BLaER1 treated with 17β-estradiol and CSF1 and Interleukin-3, amounts not matched to agents 10 nM and 100 nM (cell line): ENCODE measurements around the gene ATXN7.

Source experiments
- H3K27ac ChIP-seq, 11 experiments: shearing (Covaris generic); formaldehyde crosslinking; 2 replicates each; pipeline ENCODE4 v1.8.1; 2022
- H3K27me3 ChIP-seq, 11 experiments: shearing (Covaris generic); formaldehyde crosslinking; 2 replicates each; pipeline ENCODE4 v1.8.1; 2022
- H3K36me3 ChIP-seq, 11 experiments: shearing (Covaris generic); formaldehyde crosslinking; 2 replicates each; pipeline ENCODE4 v1.8.1; 2022
- H3K4me1 ChIP-seq, 10 experiments: shearing (Covaris generic); formaldehyde crosslinking; 2 replicates each; pipeline ENCODE4 v1.8.1; 2022
- H3K4me2 ChIP-seq, 11 experiments: shearing (Covaris generic); formaldehyde crosslinking; 2 replicates each; pipeline ENCODE4 v1.8.1; 2022
- H3K4me3 ChIP-seq, 10 experiments: shearing (Covaris generic); formaldehyde crosslinking; 2 replicates each; pipeline ENCODE4 v1.8.1; 2022
- H3K9ac ChIP-seq, 11 experiments: shearing (Covaris generic); formaldehyde crosslinking; 2 replicates each; pipeline ENCODE4 v1.8.1; 2022
- H3K9me3 ChIP-seq, 11 experiments: shearing (Covaris generic); formaldehyde crosslinking; replicated peaks in 1 of 11; 2 replicates each; pipeline ENCODE4 v1.8.1; 2022
- H4K20me1 ChIP-seq, 11 experiments: shearing (Covaris generic); formaldehyde crosslinking; 2 replicates each; pipeline ENCODE4 v1.8.1; 2022
- Cebpa-rat ChIP-seq, 11 experiments: shearing (Covaris generic); IDR thresholded peaks; 2 replicates each; pipeline ENCODE4 v1.8.1; 2022

ATXN7 gene

DNA sequence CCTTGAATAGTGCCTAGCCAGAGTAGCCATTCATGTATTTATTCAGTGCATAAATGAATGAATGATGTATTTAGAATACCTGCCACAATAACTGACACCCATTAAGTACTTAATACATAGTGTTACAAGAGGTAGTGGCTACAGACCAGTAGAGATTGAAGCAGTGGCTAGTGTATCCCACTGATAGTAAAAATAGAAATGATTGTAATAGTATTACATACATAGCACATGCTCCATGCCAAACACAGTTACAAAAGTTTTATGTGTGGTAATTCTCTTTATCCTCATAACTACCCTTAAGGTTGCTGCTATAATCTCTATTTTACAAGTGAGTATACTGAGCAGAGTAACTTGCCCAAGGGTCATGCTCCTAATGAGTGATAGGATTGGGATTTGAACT is 78.9 kb downstream of the ATXN7 start:
- no peak overlapping the region for H3K4me3 ChIP-seq
- peaks cover 10 to 45% (median 23%) of the 10 kb centered on the region in 10 experiments for H3K4me1 ChIP-seq
- H3K27ac ChIP-seq = no peak overlapping the region
- TF ChIP-seq Cebpa-rat (IDR thresholded peaks at IDR 0.05) = no peak
- H3K9me3 ChIP-seq = no peaks in the 10 kb centered on the region
- no peaks in the 10 kb centered on the region for H3K27me3 ChIP-seq
- peaks cover 35 to 100% (median 88%) of the 10 kb centered on the region in 11 experiments; a peak in 21 of 22 replicates for H4K20me1 ChIP-seq
- H3K4me2 ChIP-seq = no peak overlapping the region
- H3K9ac ChIP-seq = no peak overlapping the region
- H3K36me3 ChIP-seq = peaks cover 57 to 98% (median 77%) of the 10 kb centered on the region in 11 experiments

DNA sequence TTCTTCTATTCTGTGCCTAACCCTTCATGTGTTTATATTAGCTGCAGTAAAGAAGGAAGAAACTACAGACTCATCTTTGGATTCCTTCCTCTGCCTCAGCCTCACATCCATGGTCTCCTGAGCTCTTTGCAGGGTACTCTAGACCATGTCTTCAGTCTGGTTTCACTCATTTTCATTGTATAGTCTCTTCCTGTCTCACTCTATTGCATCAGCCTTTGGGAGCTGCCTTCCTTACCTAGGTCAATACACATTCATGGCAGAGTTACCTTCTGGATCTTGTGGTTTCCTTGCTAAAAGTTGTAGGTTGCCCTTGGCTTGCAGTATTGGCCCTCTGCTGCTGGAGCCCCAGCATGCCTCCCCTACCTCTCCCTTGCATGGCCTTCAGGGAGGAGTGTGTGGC is 80.0 kb downstream of the ATXN7 start:
- Histone ChIP-seq H3K27me3 (no peaks in the 10 kb centered on the region), H3K4me2 (no peak overlapping the region), H3K4me3 (no peak overlapping the region), H3K9me3 (no peaks in the 10 kb centered on the region), H4K20me1 (peaks cover 41 to 100% (median 88%) of the 10 kb centered on the region in 11 experiments; a peak in 21 of 22 replicates), H3K9ac (no peak overlapping the region), H3K27ac (no peak overlapping the region), H3K4me1 (peaks cover 3 to 38% (median 13%) of the 10 kb centered on the region in 10 experiments; a peak in 14 of 20 replicates), H3K36me3 (peaks cover 58 to 98% (median 77%) of the 10 kb centered on the region in 11 experiments)
- no peak for TF ChIP-seq Cebpa-rat (IDR thresholded peaks at IDR 0.05)

DNA sequence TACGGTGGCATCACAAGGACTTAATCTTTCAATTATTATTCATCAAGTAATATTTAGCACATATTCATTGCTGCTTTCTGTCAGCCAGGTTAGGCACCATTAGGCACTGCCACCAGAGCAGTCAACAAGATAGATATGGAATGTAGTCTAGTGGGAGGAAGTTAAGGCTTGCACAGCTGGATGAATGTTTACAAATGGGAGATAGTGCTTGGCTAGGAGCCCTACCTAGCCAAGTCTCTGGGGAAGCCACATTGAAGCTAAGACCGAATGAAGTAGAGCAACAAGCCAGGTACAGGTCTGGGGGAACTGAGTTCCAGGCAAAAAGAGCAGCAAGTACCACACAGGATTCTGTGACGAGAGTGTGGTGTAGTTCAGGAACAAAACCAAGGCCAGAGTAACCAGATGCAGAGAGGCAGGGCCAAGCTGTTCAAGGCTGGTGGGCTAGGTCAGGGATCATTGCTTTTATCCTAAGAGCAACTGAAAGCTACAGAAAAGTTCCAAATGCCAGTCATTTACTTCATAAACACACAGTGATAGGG is 82.0 kb downstream of the ATXN7 start:
- H3K9me3 ChIP-seq = no peaks in the 10 kb centered on the region
- 0 out of 22 replicates have a peak overlapping the region, but pooled peaks of 1 of the 11 experiments have one; percentile 12 for H3K27ac ChIP-seq
- H3K9ac ChIP-seq = no peak overlapping the region
- no peak overlapping the region for H3K4me3 ChIP-seq
- H4K20me1 ChIP-seq = peaks cover 44 to 100% (median 92%) of the 10 kb centered on the region in 11 experiments; a peak in 21 of 22 replicates
- H3K4me2 ChIP-seq = peak overlapping the region in 2 of 11 experiments; percentile 11 to 16; a peak in 3 of 22 replicates
- H3K4me1 ChIP-seq = peaks cover 0 to 24% (median 6%) of the 10 kb centered on the region in 10 experiments; a peak in 7 of 20 replicates
- no peak for TF ChIP-seq Cebpa-rat (IDR thresholded peaks at IDR 0.05)
- H3K27me3 ChIP-seq = no peaks in the 10 kb centered on the region
- H3K36me3 ChIP-seq = peaks cover 39 to 95% (median 67%) of the 10 kb centered on the region in 11 experiments

DNA sequence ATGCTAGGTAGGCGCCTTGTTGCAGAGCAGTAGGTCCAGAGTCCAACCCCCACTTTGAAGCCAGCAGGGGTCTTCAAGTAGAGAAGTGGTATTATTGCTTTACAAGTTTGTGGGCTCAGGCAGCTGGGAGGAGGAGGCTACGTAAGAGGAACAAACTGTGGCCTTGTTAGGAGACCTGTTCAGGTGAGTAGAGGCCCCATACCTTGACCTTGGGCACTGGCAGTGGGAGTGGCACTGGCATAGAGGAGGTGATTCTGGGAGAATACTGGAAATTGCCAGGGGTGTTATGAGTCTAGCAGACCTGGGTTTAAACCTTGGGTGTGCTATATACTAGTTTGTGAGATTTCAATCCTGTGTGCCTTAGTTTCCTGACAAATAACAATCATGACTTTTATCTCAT is 83.1 kb downstream of the ATXN7 start:
- Histone ChIP-seq H3K9me3 (no peaks in the 10 kb centered on the region), H3K27me3 (no peaks in the 10 kb centered on the region), H3K36me3 (peaks cover 31 to 89% (median 56%) of the 10 kb centered on the region in 11 experiments), H3K4me2 (no peak overlapping the region), H3K4me3 (no peak overlapping the region), H3K27ac (no peak overlapping the region), H3K4me1 (peaks cover 0 to 24% (median 6%) of the 10 kb centered on the region in 10 experiments; a peak in 7 of 20 replicates), H3K9ac (no peak overlapping the region), H4K20me1 (peaks cover 45 to 100% (median 87%) of the 10 kb centered on the region in 11 experiments; a peak in 21 of 22 replicates)
- no peak for TF ChIP-seq Cebpa-rat (IDR thresholded peaks at IDR 0.05)

DNA sequence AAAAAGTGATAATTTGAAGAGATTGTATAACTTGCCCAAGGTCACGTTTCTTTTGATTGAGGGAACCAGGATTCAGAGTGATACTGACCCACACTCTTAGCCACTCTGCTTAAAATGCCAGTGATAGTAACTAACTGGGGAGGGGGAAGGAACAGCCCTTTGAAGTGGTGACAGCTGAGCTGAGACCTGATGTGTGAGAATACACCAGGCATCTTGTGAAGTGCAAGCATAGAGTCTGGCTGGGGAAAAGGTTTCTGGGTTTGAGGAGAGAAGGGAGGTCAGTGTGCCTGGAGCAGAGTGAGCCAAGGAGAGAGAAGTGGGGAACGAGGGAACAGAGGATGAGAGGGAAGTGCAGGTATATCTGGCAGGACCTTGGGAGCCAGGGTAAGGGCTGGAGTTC is 83.9 kb downstream of the ATXN7 start:
- Histone ChIP-seq H4K20me1 (peaks cover 43 to 99% (median 86%) of the 10 kb centered on the region in 11 experiments; a peak in 21 of 22 replicates), H3K4me3 (no peak overlapping the region), H3K27ac (no peak overlapping the region), H3K9me3 (no peaks in the 10 kb centered on the region), H3K9ac (no peak overlapping the region), H3K36me3 (peaks cover 31 to 89% (median 53%) of the 10 kb centered on the region in 11 experiments), H3K27me3 (no peaks in the 10 kb centered on the region), H3K4me2 (no peak overlapping the region), H3K4me1 (peaks cover 0 to 24% (median 6%) of the 10 kb centered on the region in 10 experiments; a peak in 7 of 20 replicates)
- TF ChIP-seq Cebpa-rat (IDR thresholded peaks at IDR 0.05) = no peak

DNA sequence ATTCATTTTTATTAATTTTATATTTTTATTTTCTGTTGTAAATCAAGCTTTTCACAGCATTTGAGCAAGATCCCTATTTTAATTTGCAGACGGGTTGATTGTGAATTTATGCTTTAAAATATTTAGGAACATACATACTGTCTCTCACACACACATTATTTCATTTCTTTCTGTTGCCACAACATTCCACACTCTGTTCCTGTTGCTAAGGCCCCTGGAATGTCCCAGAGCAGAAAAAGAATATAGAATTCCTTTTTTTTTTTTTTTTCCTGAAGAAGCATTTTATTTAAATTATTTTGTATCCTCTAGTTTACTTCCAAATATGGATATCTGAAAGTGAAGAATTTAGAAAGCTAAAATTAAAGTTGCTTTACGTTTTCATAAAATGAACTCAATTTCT is 85.3 kb downstream of the ATXN7 start:
- H3K4me1 ChIP-seq = peaks cover 0 to 24% (median 6%) of the 10 kb centered on the region in 10 experiments; a peak in 7 of 20 replicates
- H3K4me3 ChIP-seq = no peak overlapping the region
- no peak for TF ChIP-seq Cebpa-rat (IDR thresholded peaks at IDR 0.05)
- no peak overlapping the region for H3K9ac ChIP-seq
- H3K9me3 ChIP-seq = no peaks in the 10 kb centered on the region
- H3K27ac ChIP-seq = no peak overlapping the region
- H3K27me3 ChIP-seq = no peaks in the 10 kb centered on the region
- H3K36me3 ChIP-seq = peaks cover 29 to 89% (median 53%) of the 10 kb centered on the region in 11 experiments
- peaks cover 36 to 95% (median 75%) of the 10 kb centered on the region in 11 experiments; a peak in 21 of 22 replicates for H4K20me1 ChIP-seq
- H3K4me2 ChIP-seq = no peak overlapping the region

DNA sequence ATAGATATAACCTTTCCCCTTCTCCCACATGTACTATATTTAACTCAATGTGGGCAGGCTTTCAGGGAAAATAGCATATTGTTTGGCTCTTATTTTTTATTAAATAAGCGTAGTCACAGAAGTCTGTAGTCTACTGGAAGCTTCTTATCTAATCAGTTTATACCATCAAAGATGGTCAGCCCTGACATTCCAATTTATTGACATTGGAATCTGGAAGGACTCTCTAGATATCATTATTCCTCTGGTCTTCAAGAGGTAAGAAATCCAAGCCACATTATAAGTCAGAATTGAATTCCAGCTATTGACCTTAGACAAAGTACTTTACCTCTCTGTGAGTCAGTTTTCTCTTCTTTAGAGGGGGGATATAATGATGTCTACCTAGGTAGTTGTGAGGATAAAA is 87.0 kb downstream of the ATXN7 start:
- H3K4me1 ChIP-seq = peaks cover 0 to 15% (median under 1%) of the 10 kb centered on the region in 10 experiments; a peak in 6 of 20 replicates
- no peak overlapping the region for H3K9ac ChIP-seq
- TF ChIP-seq Cebpa-rat (IDR thresholded peaks at IDR 0.05) = no peak
- no peak overlapping the region for H3K4me3 ChIP-seq
- H3K27me3 ChIP-seq = no peaks in the 10 kb centered on the region
- H3K9me3 ChIP-seq = no peaks in the 10 kb centered on the region
- H4K20me1 ChIP-seq = peaks cover 36 to 85% (median 75%) of the 10 kb centered on the region in 11 experiments; a peak in 21 of 22 replicates
- peaks cover 39 to 89% (median 56%) of the 10 kb centered on the region in 11 experiments for H3K36me3 ChIP-seq
- no peak overlapping the region for H3K4me2 ChIP-seq
- no peak overlapping the region for H3K27ac ChIP-seq

DNA sequence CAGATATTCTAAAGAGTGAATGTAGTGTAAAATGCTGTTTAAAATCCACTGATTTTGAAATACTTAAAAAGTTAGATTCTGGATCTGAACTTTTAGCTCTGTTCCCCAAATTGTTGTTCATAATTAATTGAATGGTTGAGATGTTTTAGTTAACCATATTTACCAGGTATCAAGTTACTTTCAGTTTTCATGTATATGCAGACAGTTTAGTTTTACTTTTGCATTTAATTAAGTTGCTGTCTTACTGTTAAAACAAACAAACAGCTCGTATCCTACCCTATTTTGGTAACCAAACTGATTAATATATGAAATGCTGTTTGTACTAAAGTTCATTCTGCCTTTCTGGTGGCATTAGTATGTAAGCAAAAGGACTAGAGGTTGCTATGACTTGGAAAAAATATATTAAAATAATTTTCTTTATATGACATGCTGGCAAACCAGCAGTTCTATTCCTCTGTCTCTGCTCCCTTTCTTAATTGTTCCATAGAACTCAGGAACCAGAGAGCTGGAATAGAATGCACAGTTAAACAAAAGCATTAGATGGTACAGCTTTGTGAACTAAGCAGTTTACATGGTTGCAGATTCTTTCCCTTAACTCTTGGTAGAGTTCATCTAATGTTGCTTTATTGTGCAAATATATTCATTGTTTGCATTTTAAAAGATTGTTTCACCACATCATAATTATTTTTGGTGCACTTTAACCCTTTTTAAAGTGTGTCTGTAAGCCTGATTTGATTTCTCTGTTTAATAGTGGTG is 88.0 kb downstream of the ATXN7 start:
- no peak overlapping the region for H3K27ac ChIP-seq
- no peaks in the 10 kb centered on the region for H3K27me3 ChIP-seq
- no peak for TF ChIP-seq Cebpa-rat (IDR thresholded peaks at IDR 0.05)
- H3K4me3 ChIP-seq = no peak overlapping the region
- no peak overlapping the region for H3K9ac ChIP-seq
- H4K20me1 ChIP-seq = peaks cover 38 to 85% (median 71%) of the 10 kb centered on the region in 11 experiments; a peak in 20 of 22 replicates
- peaks cover 48 to 91% (median 61%) of the 10 kb centered on the region in 11 experiments for H3K36me3 ChIP-seq
- H3K4me1 ChIP-seq = peaks cover 0 to 10% (median 0%) of the 10 kb centered on the region in 10 experiments; a peak in 3 of 20 replicates
- H3K9me3 ChIP-seq = no peaks in the 10 kb centered on the region
- H3K4me2 ChIP-seq = no peak overlapping the region

DNA sequence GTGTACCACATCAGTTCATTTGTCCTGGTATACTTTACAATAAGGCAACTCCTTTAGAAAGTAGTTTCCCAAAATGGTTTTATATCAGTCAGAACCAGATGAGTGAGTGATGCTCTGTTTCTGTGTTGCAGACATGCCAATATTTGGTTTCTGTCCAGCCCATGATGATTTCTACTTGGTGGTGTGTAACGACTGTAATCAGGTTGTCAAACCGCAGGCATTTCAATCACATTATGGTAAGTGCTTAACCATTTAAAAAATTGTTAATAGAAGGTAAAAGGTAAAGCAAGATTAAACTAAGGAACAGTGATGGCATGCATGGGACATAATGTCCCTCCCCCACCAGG is 88.6 kb downstream of the ATXN7 start:
- H3K9ac ChIP-seq = no peak overlapping the region
- H3K27me3 ChIP-seq = no peaks in the 10 kb centered on the region
- H3K36me3 ChIP-seq = peaks cover 50 to 91% (median 64%) of the 10 kb centered on the region in 11 experiments
- peaks cover 32 to 85% (median 71%) of the 10 kb centered on the region in 11 experiments; a peak in 20 of 22 replicates for H4K20me1 ChIP-seq
- no peak overlapping the region for H3K4me3 ChIP-seq
- H3K27ac ChIP-seq = no peak overlapping the region
- no peak for TF ChIP-seq Cebpa-rat (IDR thresholded peaks at IDR 0.05)
- H3K4me1 ChIP-seq = peaks cover 0 to 4% (median 0%) of the 10 kb centered on the region in 10 experiments; a peak in 2 of 20 replicates
- H3K9me3 ChIP-seq = no peaks in the 10 kb centered on the region
- no peak overlapping the region for H3K4me2 ChIP-seq
